HepG2 (cell line): ENCODE results near the gene NPBWR2. TPM values are rescaled to one million over a fixed set of nuclear protein-coding genes. Genes with fewer than 3 reads are reported as not detected.

Experiments used
- AKNA ChIP-seq: sonication (generic); formaldehyde crosslinking; IDR thresholded peaks from 2 replicates; pipeline ENCODE4 v1.4.0; 2020; ENCODE audit warnings: missing genetic modification reagents, borderline replicate concordance
- DZIP1 ChIP-seq: sonication (generic); formaldehyde crosslinking; IDR thresholded peaks from 2 replicates; pipeline ENCODE4 v1.5.0; 2020; ENCODE audit warnings: mild to moderate bottlenecking, missing genetic modification reagents
- GFI1 ChIP-seq: sonication (generic); formaldehyde crosslinking; IDR thresholded peaks from 2 replicates; pipeline ENCODE4 v1.5.0; 2020; ENCODE audit warnings: missing genetic modification reagents, mild to moderate bottlenecking, borderline replicate concordance
- MEIS2 ChIP-seq: sonication (generic); formaldehyde crosslinking; IDR thresholded peaks from 2 replicates; pipeline ENCODE4 v1.9.0; 2021; ENCODE audit warnings: mild to moderate bottlenecking, missing genetic modification reagents
- RBFOX2 ChIP-seq: fragments of 200-400 bp; formaldehyde crosslinking; IDR thresholded peaks from 2 replicates; pipeline ENCODE4 v1.6.1; 2017; ENCODE audit warnings: low read depth, mild to moderate bottlenecking, low read length
- ZBTB46 ChIP-seq: sonication (generic); formaldehyde crosslinking; IDR thresholded peaks from 2 replicates; pipeline ENCODE4 v1.4.0; 2020; ENCODE audit warnings: mild to moderate bottlenecking, missing genetic modification reagents, borderline replicate concordance
- ZC3H4 ChIP-seq: sonication (generic); formaldehyde crosslinking; IDR thresholded peaks from 2 replicates; pipeline ENCODE4 v1.4.0; 2020; ENCODE audit warnings: missing genetic modification reagents, borderline replicate concordance
- ZEB1 ChIP-seq: IDR thresholded peaks from 2 replicates; pipeline ENCODE4 v1.6.1; 2012; ENCODE audit warnings: mild to moderate bottlenecking, low read depth, inconsistent platforms; ENCODE audit not compliant: insufficient replicate concordance
- ZHX1 ChIP-seq: sonication (generic); formaldehyde crosslinking; IDR thresholded peaks from 2 replicates; pipeline ENCODE4 v1.8.1; 2022; ENCODE audit warnings: low read depth, mild to moderate bottlenecking, missing genetic modification reagents
- ZHX2 ChIP-seq, 2 experiments: sonication (generic) in 1 of 2; formaldehyde crosslinking in 1 of 2; IDR thresholded peaks; 2 replicates each; pipeline versions ENCODE4 v1.6.1 to v1.9.0; 2014 to 2022; ENCODE audit warnings: antibody characterized with exemption in 1 of 2, borderline replicate concordance in 1 of 2, inconsistent platforms in 1 of 2, low read depth in 1 of 2, missing genetic modification reagents in 1 of 2
- polyA plus RNA-seq, 8 experiments: library from polyadenylated mRNA; depleted of rRNA in 3 of 8; stranded (reverse) in 7 of 8; unstranded in 1 of 8; fragments of >200 nt; fragmentation: Illumina TruSeq in 4 of 8; extraction: Trizol in 4 of 8; gene quantifications; 2 replicates each; pipeline versions ENCODE4 v1.2.1 to v1.2.3, GENCODE V29; 2011 to 2016; ENCODE audit warnings: low read depth in 4 of 8, missing spikeins in 1 of 8, mixed read lengths in 1 of 8; ENCODE audit not compliant: insufficient read depth in 1 of 8
- total RNA-seq, 5 experiments: library from RNA; depleted of rRNA; stranded (reverse); fragments of >200 nt; fragmentation: Illumina TruSeq; extraction: Trizol; gene quantifications; 2 replicates each; pipeline ENCODE4 v1.2.3, GENCODE V29; 2016; ENCODE audit warnings: low read depth in 1 of 5

Gene NPBWR2
- total and polyA plus RNA-seq, 2 of the 13 experiments (the other 11 are each of a cell fraction or from before 2014, with no cell fraction given) = not detected

- TF ChIP-seq ZHX2 (IDR thresholded peaks at IDR 0.05; ENCODE audit: low read depth) = 0 out of 2 replicates have a peak, but pooled peaks have one; percentile 29
- no peak for TF ChIP-seq ZHX2 (CRISPR knock-in tag; IDR thresholded peaks at IDR 0.05; ENCODE audit: borderline replicate concordance)
- no peak for TF ChIP-seq ZHX1 (CRISPR knock-in tag)
- no peak for TF ChIP-seq AKNA (CRISPR knock-in tag)
- TF ChIP-seq GFI1 (CRISPR knock-in tag) = no peak
- TF ChIP-seq MEIS2 (CRISPR knock-in tag) = peak; percentile 67; the same call in 1 of the 2 replicates
- TF ChIP-seq ZEB1 = no peak
- TF ChIP-seq DZIP1 (CRISPR knock-in tag) = no peak
- TF ChIP-seq ZC3H4 (CRISPR knock-in tag) = no peak
- TF ChIP-seq RBFOX2 = no peak
- TF ChIP-seq ZBTB46 (CRISPR knock-in tag) = no peak
Observed at GRCh38 chr20:64056639-64056888, 50.8 kb downstream of the NPBWR2 start (continued).
